Chondrocyte (in vitro differentiated cells): ENCODE results near the gene MYL12A. TPM values are rescaled to one million over a fixed set of nuclear protein-coding genes. Genes with fewer than 3 reads are reported as not detected.

ENCODE experiments used
- DNase-seq: peaks from one replicate; pipeline ENCODE4 v3.0.0; 2021; ENCODE audit warnings: mixed read lengths, low spot score
- H3K27ac Mint-ChIP-seq: one replicate; pipeline ENCODE4 v1.8.0; 2021; ENCODE audit warnings: mild to moderate bottlenecking, moderate library complexity, mixed read lengths; ENCODE audit not compliant: unreplicated experiment
- H3K27me3 Mint-ChIP-seq: 2 replicates; pipeline ENCODE4 v1.8.0; 2021; ENCODE audit warnings: low read depth, mixed read lengths
- H3K36me3 Mint-ChIP-seq: 2 replicates; pipeline ENCODE4 v1.8.0; 2021; ENCODE audit warnings: low read depth, mixed read lengths
- H3K4me1 Mint-ChIP-seq: 2 replicates; pipeline ENCODE4 v1.8.0; 2021; ENCODE audit warnings: low read depth, mild to moderate bottlenecking, mixed read lengths
- H3K4me3 Mint-ChIP-seq: one replicate; pipeline ENCODE4 v1.8.0; 2021; ENCODE audit warnings: mild to moderate bottlenecking, moderate library complexity, mixed read lengths; ENCODE audit not compliant: unreplicated experiment
- H3K9me3 Mint-ChIP-seq: 2 replicates; pipeline ENCODE4 v1.8.0; 2021; ENCODE audit warnings: low read depth, mixed read lengths
- total RNA-seq: library from RNA; stranded (reverse); gene quantifications from 3 replicates; pipeline ENCODE4 v1.2.1, GENCODE V29; 2021
- TF ChIP-seq, protein P1 (sequence below): fragments of 200-600 bp; sonication (generic); IDR thresholded peaks from 2 replicates; pipeline ENCODE4 v1.5.0; 2021; ENCODE audit warnings: antibody characterized with exemption, mild to moderate bottlenecking, moderate library complexity

The MYL12A gene
- total RNA-seq, 1 donor from 2014 or later = 647 TPM

DNA sequence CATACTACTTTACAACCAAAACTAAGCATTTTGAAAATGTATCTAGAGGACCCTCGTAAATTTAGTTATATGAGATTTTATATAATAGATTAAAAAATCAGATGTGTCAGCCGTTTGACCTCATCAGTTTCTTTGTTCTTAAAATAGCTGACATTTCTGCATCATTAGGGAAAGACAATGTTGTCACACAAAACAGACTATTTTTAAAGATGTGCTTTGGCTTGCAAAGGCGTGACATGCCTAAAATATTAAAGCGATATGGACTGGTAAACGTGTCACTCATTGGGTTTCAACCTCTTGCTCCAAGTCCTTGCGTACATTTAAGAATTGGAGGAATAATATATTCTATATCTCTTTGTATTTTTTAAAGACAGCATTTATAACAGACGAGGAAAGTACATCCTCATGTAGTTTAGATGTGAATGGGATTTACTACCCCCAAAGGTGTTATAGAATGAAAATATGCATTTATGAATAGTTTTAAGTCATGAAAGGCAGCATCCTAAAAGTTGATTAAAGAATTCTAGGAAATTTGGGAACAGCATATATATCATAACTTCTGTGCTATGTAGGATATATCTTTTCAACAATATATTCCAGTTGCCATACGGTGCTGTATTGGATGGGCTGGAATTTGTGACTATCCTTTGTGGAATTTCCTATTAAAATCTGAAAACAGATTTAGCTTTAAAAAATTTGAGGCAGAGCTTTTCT is 3.8 kb downstream of the MYL12A start:
- H3K27ac Mint-ChIP-seq = peak overlapping the region; percentile 87
- peaks cover 40% of the 10 kb centered on the region for H3K36me3 Mint-ChIP-seq
- H3K4me1 Mint-ChIP-seq = peaks cover 72% of the 10 kb centered on the region
- H3K27me3 Mint-ChIP-seq = no peaks in the 10 kb centered on the region
- peak overlapping the region; percentile 57 for H3K4me3 Mint-ChIP-seq
- TF ChIP-seq, protein P1, sequence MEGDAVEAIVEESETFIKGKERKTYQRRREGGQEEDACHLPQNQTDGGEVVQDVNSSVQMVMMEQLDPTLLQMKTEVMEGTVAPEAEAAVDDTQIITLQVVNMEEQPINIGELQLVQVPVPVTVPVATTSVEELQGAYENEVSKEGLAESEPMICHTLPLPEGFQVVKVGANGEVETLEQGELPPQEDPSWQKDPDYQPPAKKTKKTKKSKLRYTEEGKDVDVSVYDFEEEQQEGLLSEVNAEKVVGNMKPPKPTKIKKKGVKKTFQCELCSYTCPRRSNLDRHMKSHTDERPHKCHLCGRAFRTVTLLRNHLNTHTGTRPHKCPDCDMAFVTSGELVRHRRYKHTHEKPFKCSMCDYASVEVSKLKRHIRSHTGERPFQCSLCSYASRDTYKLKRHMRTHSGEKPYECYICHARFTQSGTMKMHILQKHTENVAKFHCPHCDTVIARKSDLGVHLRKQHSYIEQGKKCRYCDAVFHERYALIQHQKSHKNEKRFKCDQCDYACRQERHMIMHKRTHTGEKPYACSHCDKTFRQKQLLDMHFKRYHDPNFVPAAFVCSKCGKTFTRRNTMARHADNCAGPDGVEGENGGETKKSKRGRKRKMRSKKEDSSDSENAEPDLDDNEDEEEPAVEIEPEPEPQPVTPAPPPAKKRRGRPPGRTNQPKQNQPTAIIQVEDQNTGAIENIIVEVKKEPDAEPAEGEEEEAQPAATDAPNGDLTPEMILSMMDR = no peak
- no peaks in the 10 kb centered on the region for H3K9me3 Mint-ChIP-seq
- no peak for DNase-seq

DNA sequence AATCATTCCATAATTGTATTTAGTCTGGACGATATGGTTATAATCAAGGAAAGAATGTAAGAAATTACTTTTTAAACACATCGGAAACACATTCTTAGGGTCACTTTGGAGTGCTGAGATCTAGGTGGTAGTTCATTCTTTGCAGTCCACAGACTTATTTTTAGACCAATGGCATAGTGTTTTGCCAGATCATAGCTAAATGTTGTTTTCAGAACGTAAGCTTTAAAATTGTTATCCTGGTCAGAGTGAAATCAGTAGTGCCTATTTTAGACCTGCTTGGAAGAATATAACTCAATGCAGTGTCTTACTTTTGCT is 4.3 kb downstream of the MYL12A start:
- DNase-seq = no peak
- TF ChIP-seq, protein P1 = no peak
- Mint-ChIP-seq H3K36me3 (peaks cover 43% of the 10 kb centered on the region), H3K27ac (peak overlapping the region; percentile 87), H3K4me1 (peaks cover 72% of the 10 kb centered on the region), H3K27me3 (no peaks in the 10 kb centered on the region), H3K9me3 (no peaks in the 10 kb centered on the region), H3K4me3 (peak overlapping the region; percentile 57)

DNA sequence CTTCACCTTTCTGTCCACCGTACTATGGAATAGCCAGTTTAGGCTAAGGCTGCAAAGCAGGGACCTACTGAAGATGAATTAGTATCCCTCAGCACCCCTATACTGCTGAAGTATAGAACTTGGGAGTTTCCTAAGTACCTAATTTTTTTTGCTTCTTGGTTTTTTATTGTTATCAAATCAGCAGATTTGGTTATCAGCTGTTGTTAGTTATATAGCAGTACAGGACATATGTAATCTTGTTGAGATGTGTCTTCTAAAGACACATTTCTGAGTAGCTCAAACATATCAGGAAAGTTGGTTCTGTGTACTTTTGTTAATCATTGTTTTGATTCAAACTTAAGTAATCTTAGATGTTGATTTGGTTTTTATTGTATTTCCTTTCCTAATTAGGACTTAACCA is 5.2 kb downstream of the MYL12A start:
- Mint-ChIP-seq H3K9me3 (no peaks in the 10 kb centered on the region), H3K36me3 (peaks cover 52% of the 10 kb centered on the region), H3K27ac (peak overlapping the region; percentile 87), H3K4me3 (peak overlapping the region; percentile 45), H3K4me1 (peaks cover 79% of the 10 kb centered on the region), H3K27me3 (no peaks in the 10 kb centered on the region)
- DNase-seq = no peak
- TF ChIP-seq, protein P1 = no peak

DNA sequence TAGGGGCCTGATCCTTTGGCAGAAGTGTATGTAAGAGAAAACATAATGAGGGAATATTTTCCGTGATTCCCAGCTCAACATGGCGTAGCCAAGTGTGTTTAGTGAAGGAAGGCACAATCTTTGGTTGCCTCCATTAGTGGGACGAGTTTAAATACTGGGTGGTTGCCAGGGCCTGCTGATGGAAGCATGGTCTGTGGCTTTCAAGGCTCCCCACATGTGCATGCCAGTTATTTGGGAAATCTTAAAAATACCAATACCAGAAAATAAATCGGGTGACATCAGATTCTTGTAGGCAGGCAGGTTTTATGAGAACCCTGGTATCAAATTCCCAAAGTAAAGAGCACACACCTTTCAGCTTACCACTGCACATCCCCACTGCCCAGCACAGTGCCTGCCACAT is 7.1 kb downstream of the MYL12A start:
- Mint-ChIP-seq H3K27ac (peak overlapping the region; percentile 69), H3K9me3 (no peaks in the 10 kb centered on the region), H3K36me3 (peaks cover 48% of the 10 kb centered on the region), H3K4me3 (peak overlapping the region; percentile 35), H3K27me3 (no peaks in the 10 kb centered on the region), H3K4me1 (peaks cover 87% of the 10 kb centered on the region)
- no peak for DNase-seq
- TF ChIP-seq, protein P1 = no peak

DNA sequence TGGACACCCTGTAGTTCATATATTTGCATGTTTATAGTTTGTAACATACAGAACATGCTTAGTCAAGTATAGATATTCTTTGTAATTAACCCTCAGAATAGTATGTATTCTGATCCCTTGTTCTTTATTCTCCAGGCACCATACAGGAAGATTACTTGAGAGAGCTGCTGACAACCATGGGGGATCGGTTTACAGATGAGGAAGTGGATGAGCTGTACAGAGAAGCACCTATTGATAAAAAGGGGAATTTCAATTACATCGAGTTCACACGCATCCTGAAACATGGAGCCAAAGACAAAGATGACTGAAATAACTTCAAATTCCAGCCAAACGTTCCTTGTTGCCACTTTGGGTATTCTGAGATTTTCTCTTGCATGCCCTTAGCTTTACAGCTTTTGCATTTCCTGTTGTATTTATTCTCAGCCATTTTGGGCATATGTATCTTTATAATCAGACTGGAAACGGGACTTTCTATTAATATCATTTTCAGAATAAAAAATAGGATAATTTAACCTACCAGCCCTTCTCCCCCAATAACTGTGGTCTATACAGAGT is 8.1 kb downstream of the MYL12A start:
- H3K27ac Mint-ChIP-seq = peak overlapping the region; percentile 87
- H3K36me3 Mint-ChIP-seq = peaks cover 47% of the 10 kb centered on the region
- peaks cover 85% of the 10 kb centered on the region for H3K4me1 Mint-ChIP-seq
- H3K9me3 Mint-ChIP-seq = no peaks in the 10 kb centered on the region
- TF ChIP-seq, protein P1 = no peak
- DNase-seq = no peak
- H3K4me3 Mint-ChIP-seq = no peak overlapping the region
- H3K27me3 Mint-ChIP-seq = no peaks in the 10 kb centered on the region
